Cardiac fibroblast (primary cell): ENCODE data around the gene TEAD3.
A peak's percentile ranks its signal among the peaks of the same experiment; 100 is the strongest.

Experiments
- DNase-seq, 2 donors: peaks; one replicate each; pipeline versions ENCODE4 v3.0.0 to v3.0.0-alpha.2; 2010; ENCODE audit warnings: low read depth in 2 of 2
- H3K4me3 ChIP-seq, 2 donors: replicated peaks in 1 of 2; 1 replicate in 1 of 2; 2 replicates in 1 of 2; pipeline ENCODE4 v1.5.1; 2011; ENCODE audit warnings: low read depth in 2 of 2, low read length in 2 of 2, mild to moderate bottlenecking in 2 of 2, moderate library complexity in 1 of 2
- CTCF ChIP-seq: IDR thresholded peaks from one replicate; pipeline ENCODE4 v1.5.1; 2011; ENCODE audit warnings: low read depth, mild to moderate bottlenecking, low read length, inconsistent platforms

Gene TEAD3

DNA sequence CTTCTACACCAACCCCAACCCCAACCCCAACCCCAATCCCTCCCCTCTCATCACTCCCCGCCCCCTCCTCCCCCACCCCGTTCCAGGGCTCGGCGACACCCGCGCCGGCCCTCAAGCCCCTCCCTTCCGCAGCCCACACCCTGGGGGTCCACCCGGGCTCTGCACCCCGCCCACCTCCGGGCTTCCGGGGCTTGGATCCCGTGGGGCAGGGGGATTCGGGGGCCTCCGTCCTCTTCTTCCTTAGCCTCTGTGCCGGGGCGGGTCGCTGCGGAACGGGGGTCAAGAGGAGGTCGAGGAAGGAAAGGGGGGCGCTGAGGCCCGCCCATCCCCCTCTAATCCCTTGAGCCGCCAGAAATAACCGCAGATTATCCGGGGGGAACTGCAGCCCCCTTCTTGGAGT is 15.1 kb upstream of the TEAD3 start:
- DNase-seq, result no peak
- no peak overlapping the region for H3K4me3 ChIP-seq
- TF ChIP-seq CTCF, result no peak

DNA sequence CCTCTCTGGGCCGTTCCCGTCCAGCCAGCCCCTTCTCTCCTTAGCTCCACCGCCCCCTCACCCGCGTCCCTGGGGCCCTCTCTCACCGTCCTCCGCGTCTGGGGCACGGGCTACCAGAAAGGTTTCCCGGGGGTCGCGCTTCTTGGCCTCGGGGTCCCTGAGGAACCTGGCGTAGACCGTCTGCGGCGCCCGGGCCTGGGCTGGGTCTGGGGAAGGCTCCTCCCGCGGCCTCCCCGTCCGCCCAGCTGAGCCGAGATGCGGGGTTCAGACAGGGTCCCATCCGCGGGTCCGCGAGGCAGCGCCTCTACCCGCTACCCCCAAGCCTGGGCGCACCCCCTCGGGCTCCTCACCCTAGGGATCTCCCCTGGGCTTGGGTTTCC is 14.7 kb upstream of the TEAD3 start:
- H3K4me3 ChIP-seq, result no peak overlapping the region
- no peak for DNase-seq
- TF ChIP-seq CTCF, result no peak

- H3K4me3 ChIP-seq, result no peak overlapping the region
- no peak for DNase-seq
- TF ChIP-seq CTCF, result no peak
These were observed 14.2 kb upstream of the TEAD3 start for GRCh38 chr6:35510916-35511561.

GRCh38 chr6:35508542-35508941 is 11.7 kb upstream of the TEAD3 start:
- no peak for TF ChIP-seq CTCF
- no peak for DNase-seq

GRCh38 chr6:35508027-35508426 is 11.1 kb upstream of the TEAD3 start:
- no peak for DNase-seq
- no peak overlapping the region for H3K4me3 ChIP-seq
- no peak for TF ChIP-seq CTCF

More at GRCh38 chr6:35508542-35508941, 11.7 kb upstream of the TEAD3 start:
- no peak overlapping the region for H3K4me3 ChIP-seq

GRCh38 chr6:35507221-35507620 is 10.3 kb upstream of the TEAD3 start:
- peak in 1 of 2 donors; percentile 37 for DNase-seq
- no peak overlapping the region for H3K4me3 ChIP-seq
- no peak for TF ChIP-seq CTCF

DNA sequence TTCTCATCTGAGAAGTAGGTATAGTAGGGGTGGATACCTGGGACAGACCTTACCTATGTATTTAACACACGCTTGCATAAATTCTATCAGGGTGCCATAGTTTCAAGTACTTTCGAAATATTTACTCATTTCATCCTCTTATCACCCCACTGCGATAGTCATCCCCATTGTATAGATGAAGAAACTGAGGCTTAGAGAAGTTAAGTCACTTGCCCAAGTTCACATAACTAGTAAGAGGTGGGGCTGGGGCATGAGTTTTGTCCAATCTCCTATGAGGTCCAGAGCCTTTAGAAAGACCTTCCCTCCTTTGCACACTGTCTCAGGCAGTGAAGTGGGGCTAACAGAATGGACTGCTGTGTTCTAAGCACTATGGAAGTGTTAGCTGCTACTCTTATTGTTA is 9.7 kb upstream of the TEAD3 start:
- no peak for DNase-seq
- TF ChIP-seq CTCF, result no peak
- no peak overlapping the region for H3K4me3 ChIP-seq
